Mesenchymal stem cell (in vitro differentiated cells and primary cell): ENCODE data around the gene RPA1.
A peak's percentile ranks its signal among the peaks of the same experiment; 100 is the strongest.

Source experiments
- DNase-seq: peaks from one replicate; pipeline ENCODE4 v3.0.0-alpha.2; 2013
- H2AFZ ChIP-seq: one replicate; pipeline ENCODE4 v1.6.1; 2013; ENCODE audit warnings: low read depth, mild to moderate bottlenecking, control low read depth, inconsistent platforms, low read length, moderate library complexity
- H2AK5ac ChIP-seq: 2 replicates; pipeline ENCODE4 v1.6.1; 2013; ENCODE audit warnings: low read length, moderate library complexity, mild to moderate bottlenecking, inconsistent platforms; ENCODE audit not compliant: severe bottlenecking
- H2BK120ac ChIP-seq: one replicate; pipeline ENCODE4 v1.6.1; 2013; ENCODE audit warnings: low read depth, mild to moderate bottlenecking, inconsistent platforms, low read length, moderate library complexity
- H2BK12ac ChIP-seq, 2 experiments: one replicate each; pipeline ENCODE4 v1.6.1; 2013; ENCODE audit warnings: inconsistent platforms in 2 of 2, low read length in 2 of 2, mild to moderate bottlenecking in 2 of 2, moderate library complexity in 2 of 2, control low read depth in 1 of 2
- H2BK15ac ChIP-seq: one replicate; pipeline ENCODE4 v1.6.1; 2013; ENCODE audit warnings: mild to moderate bottlenecking, low read depth, inconsistent platforms; ENCODE audit not compliant: poor library complexity, severe bottlenecking
- H2BK5ac ChIP-seq: 2 replicates; pipeline ENCODE4 v1.6.1; 2013; ENCODE audit warnings: low read depth, mild to moderate bottlenecking, low read length, control low read depth, inconsistent platforms; ENCODE audit not compliant: poor library complexity, severe bottlenecking
- H3K14ac ChIP-seq, 2 experiments: one replicate each; pipeline ENCODE4 v1.6.1; 2013; ENCODE audit warnings: inconsistent platforms in 2 of 2, low read length in 2 of 2, control low read depth in 1 of 2, mild to moderate bottlenecking in 1 of 2, moderate library complexity in 1 of 2
- H3K18ac ChIP-seq, 2 experiments: one replicate each; pipeline ENCODE4 v1.6.1; 2013; ENCODE audit warnings: inconsistent platforms in 2 of 2, low read length in 2 of 2, control low read depth in 1 of 2, low read depth in 1 of 2, mild to moderate bottlenecking in 1 of 2
- H3K23ac ChIP-seq, 2 experiments: one replicate each; pipeline ENCODE4 v1.6.1; 2013; ENCODE audit warnings: inconsistent platforms in 2 of 2, low read length in 2 of 2, mild to moderate bottlenecking in 2 of 2, moderate library complexity in 2 of 2, control low read depth in 1 of 2
- H3K27ac ChIP-seq: 2 replicates; pipeline ENCODE4 v1.5.1; 2013; ENCODE audit warnings: mild to moderate bottlenecking, moderate library complexity, low read length, control low read depth, inconsistent platforms; ENCODE audit not compliant: poor library complexity, severe bottlenecking
- H3K27me3 ChIP-seq, 2 experiments: 2 replicates each; pipeline versions ENCODE4 v1.6.1 to v1.7.0; 2013; ENCODE audit warnings: low read length in 2 of 2, mild to moderate bottlenecking in 2 of 2, moderate library complexity in 2 of 2, control low read depth in 1 of 2, inconsistent platforms in 1 of 2; ENCODE audit not compliant: control insufficient read depth in 1 of 2, insufficient read depth in 1 of 2
- H3K36me3 ChIP-seq, 2 experiments: 2 replicates each; pipeline versions ENCODE4 v1.6.1 to v1.7.0; 2013; ENCODE audit warnings: low read length in 2 of 2, control low read depth in 1 of 2, inconsistent platforms in 1 of 2, low read depth in 1 of 2, mild to moderate bottlenecking in 1 of 2; ENCODE audit not compliant: insufficient read depth in 2 of 2, control insufficient read depth in 1 of 2
- H3K4ac ChIP-seq, 2 experiments: one replicate each; pipeline ENCODE4 v1.6.1; 2013; ENCODE audit warnings: inconsistent platforms in 2 of 2, low read length in 2 of 2, mild to moderate bottlenecking in 2 of 2, moderate library complexity in 2 of 2, control low read depth in 1 of 2, low read depth in 1 of 2
- H3K4me1 ChIP-seq: 2 replicates; pipeline ENCODE4 v1.6.1; 2013; ENCODE audit warnings: low read depth, low read length, control low read depth; ENCODE audit not compliant: control insufficient read depth, insufficient read depth
- H3K4me2 ChIP-seq: 2 replicates; pipeline ENCODE4 v1.6.1; 2013; ENCODE audit warnings: low read length, mild to moderate bottlenecking, inconsistent platforms; ENCODE audit not compliant: poor library complexity, severe bottlenecking
- H3K4me3 ChIP-seq, 2 experiments: 2 replicates each; pipeline versions ENCODE4 v1.5.1 to v1.7.0; 2013; ENCODE audit warnings: low read length in 2 of 2, mild to moderate bottlenecking in 2 of 2, control low read depth in 1 of 2, low read depth in 1 of 2; ENCODE audit not compliant: insufficient read depth in 1 of 2
- H3K79me1 ChIP-seq: replicated peaks from 2 replicates; pipeline ENCODE4 v1.6.1; 2013; ENCODE audit warnings: mild to moderate bottlenecking, control low read depth, low read length, inconsistent platforms; ENCODE audit not compliant: poor library complexity, severe bottlenecking
- H3K9ac ChIP-seq: 2 replicates; pipeline ENCODE4 v1.7.0; 2013; ENCODE audit warnings: mild to moderate bottlenecking, low read length, moderate library complexity
- H3K9me3 ChIP-seq: 2 replicates; pipeline ENCODE4 v1.7.0; 2013; ENCODE audit warnings: mild to moderate bottlenecking, low read length; ENCODE audit not compliant: control insufficient read depth
- H4K8ac ChIP-seq: one replicate; pipeline ENCODE4 v1.6.1; 2013; ENCODE audit warnings: inconsistent platforms, mild to moderate bottlenecking, low read length, moderate library complexity
- H4K91ac ChIP-seq: one replicate; pipeline ENCODE4 v1.6.1; 2013; ENCODE audit warnings: mild to moderate bottlenecking, low read length, inconsistent platforms
- WGBS: methylation state at CpG from one replicate; pipeline ENCODE4 v1.1.7; 2013; ENCODE audit warnings: mixed read lengths; 5-methylcytosine and 5-hydroxymethylcytosine counted together

Gene RPA1

DNA sequence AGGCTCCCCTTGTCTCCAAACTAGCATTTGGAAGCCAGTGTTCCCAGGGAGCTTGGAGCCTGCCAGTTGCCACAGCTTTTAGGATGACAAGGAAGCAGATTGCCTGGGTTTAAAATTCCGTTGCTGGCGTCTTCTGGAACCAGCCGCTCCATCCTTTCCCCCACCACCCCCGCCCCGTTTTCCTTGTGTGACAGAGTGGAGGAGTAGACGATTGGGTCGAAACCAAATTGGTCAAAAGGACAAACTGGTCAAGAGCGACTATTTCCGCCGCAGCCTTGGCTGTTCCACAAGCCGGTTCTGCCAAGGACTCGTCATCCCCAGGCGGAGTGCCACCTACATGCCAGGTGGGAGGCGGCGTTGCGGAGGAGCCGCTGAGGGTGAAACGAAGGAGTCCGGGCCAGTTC lies 91.1 kb downstream of the RPA1 start:
- no peak overlapping the region for H2AK5ac ChIP-seq
- H2BK15ac ChIP-seq: no peak overlapping the region
- no peak overlapping the region for H2BK5ac ChIP-seq
- no peak overlapping the region for H2BK120ac ChIP-seq
- H3K36me3 ChIP-seq: no peaks in the 10 kb centered on the region
- no peaks in the 10 kb centered on the region for H3K9me3 ChIP-seq
- DNase-seq: no peak
- no peak overlapping the region for H3K23ac ChIP-seq
- 92% methylated on average over 16 of the region's 19 CpGs for WGBS
- no peak overlapping the region for H3K4me3 ChIP-seq
- H3K4ac ChIP-seq: no peak overlapping the region
- H3K79me1 ChIP-seq: no peaks in the 10 kb centered on the region
- H2AFZ ChIP-seq: no peak overlapping the region
- H3K18ac ChIP-seq: no peak overlapping the region
- H3K27me3 ChIP-seq: peaks cover 20 to 23% of the 10 kb centered on the region in 2 experiments
- H3K14ac ChIP-seq: no peak overlapping the region
- H4K91ac ChIP-seq: no peak overlapping the region
- no peak overlapping the region for H3K4me2 ChIP-seq
- no peak overlapping the region for H4K8ac ChIP-seq
- no peak overlapping the region for H3K27ac ChIP-seq
- no peak overlapping the region for H3K9ac ChIP-seq
- H3K4me1 ChIP-seq: peaks cover 2% of the 10 kb centered on the region
- H2BK12ac ChIP-seq: no peak overlapping the region

DNA sequence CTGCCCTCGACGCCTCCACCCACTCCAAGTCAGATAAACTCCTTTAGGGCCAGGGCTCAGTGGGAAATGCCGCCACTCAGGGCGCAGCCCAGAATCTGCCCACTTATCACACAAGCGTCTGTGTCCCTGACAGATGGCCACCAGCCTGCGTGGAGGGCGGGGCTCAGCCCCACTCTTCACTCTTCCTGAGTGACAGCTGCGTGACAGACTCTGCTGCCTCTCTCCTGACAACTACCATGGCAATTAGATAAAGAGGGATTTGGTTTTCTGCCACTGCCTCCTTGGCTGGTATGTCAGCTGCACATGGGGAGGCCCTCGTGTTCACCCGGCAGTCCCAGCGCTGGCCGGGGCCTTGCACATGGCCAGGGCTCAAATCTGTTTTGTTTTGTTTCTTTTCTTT lies 99.2 kb downstream of the RPA1 start:
- Histone ChIP-seq H2BK12ac (no peak overlapping the region), H3K9ac (no peak overlapping the region), H3K14ac (peak overlapping the region in 1 of 2 experiments; percentile 20), H2AK5ac (no peak overlapping the region), H3K4me1 (peaks cover 10% of the 10 kb centered on the region), H3K9me3 (no peaks in the 10 kb centered on the region), H4K8ac (peak overlapping the region; percentile 28), H3K23ac (no peak overlapping the region), H3K79me1 (no peaks in the 10 kb centered on the region), H3K4ac (no peak overlapping the region), H3K36me3 (no peaks in the 10 kb centered on the region), H3K18ac (no peak overlapping the region), H3K4me3 (no peak overlapping the region), H3K27ac (no peak overlapping the region), H2BK15ac (no peak overlapping the region), H2AFZ (no peak overlapping the region), H3K4me2 (no peak overlapping the region), H4K91ac (peak overlapping the region; percentile 27), H2BK120ac (no peak overlapping the region), H3K27me3 (peaks cover 40 to 56% of the 10 kb centered on the region in 2 experiments), H2BK5ac (no peak overlapping the region)
- no peak for DNase-seq
- WGBS: 85% methylated on average over 12 of the region's 12 CpGs

DNA sequence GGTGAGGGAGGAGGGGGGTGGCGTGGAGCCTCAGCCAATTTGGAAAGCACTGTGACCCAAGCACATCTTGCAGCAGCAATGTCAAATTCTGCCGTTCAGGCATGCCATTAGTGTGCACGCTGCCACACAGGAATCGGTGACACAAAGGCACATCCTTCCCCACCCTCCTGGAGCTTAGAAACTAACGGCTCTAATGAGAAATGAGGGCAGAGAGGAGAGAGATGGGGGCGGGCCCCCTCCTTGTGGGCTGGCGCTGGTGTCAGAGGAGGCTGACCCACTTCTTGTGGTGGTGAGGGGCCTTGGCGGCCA lies 100.5 kb downstream of the RPA1 start:
- no peak overlapping the region for H3K27ac ChIP-seq
- H3K4me1 ChIP-seq: peaks cover 12% of the 10 kb centered on the region
- H3K79me1 ChIP-seq: no peaks in the 10 kb centered on the region
- H3K9ac ChIP-seq: no peak overlapping the region
- H3K23ac ChIP-seq: no peak overlapping the region
- H3K36me3 ChIP-seq: no peaks in the 10 kb centered on the region
- H3K9me3 ChIP-seq: no peaks in the 10 kb centered on the region
- H3K4ac ChIP-seq: no peak overlapping the region
- no peak overlapping the region for H4K91ac ChIP-seq
- no peak overlapping the region for H2BK5ac ChIP-seq
- H3K14ac ChIP-seq: no peak overlapping the region
- no peak overlapping the region for H2AK5ac ChIP-seq
- H2BK12ac ChIP-seq: no peak overlapping the region
- no peak overlapping the region for H4K8ac ChIP-seq
- H2BK120ac ChIP-seq: no peak overlapping the region
- no peak overlapping the region for H3K18ac ChIP-seq
- H3K4me3 ChIP-seq: no peak overlapping the region
- no peak overlapping the region for H2AFZ ChIP-seq
- no peak overlapping the region for H2BK15ac ChIP-seq
- H3K27me3 ChIP-seq: peaks cover 53 to 64% of the 10 kb centered on the region in 2 experiments
- DNase-seq: no peak
- WGBS: 90% methylated on average over 7 of the region's 8 CpGs
- no peak overlapping the region for H3K4me2 ChIP-seq

DNA sequence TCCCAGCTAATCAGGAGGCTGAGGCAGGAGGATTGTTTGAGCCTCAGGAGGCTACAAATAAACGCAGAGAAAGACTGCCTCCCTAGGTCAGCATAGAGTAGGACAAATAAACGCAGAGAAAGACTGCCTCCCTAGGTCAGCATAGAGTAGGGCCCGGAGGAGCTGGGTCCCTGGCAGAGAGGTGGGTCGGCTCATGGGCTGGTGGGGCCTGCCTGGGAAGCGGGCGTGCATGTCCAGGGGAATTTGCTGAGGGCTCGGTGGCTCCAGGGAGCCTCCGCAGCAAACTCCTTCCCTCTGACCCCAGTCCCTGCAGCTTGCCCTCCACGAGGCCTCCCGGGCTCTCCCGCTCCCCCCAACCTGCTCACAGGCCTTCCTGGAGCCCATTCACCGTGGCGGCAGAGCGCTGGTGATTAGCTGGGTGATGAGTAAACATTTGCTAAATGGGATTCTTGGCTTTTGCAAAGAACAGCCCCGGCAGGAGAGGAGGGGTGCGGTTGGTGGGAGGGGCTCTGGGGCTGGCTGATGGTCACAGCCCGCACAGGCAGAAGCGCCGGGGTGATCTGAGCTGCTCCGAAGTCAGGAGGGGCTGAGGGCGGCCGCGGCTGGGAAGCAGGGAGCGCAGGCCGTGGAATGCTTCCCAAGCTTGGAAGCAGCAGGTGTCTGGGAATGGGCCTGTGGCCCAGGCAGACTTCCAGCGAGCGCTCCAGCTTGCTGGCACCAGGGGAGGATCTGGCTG lies 102.2 kb downstream of the RPA1 start:
- peak overlapping the region; percentile 47 for H2AFZ ChIP-seq
- H3K27me3 ChIP-seq: peaks cover 57 to 65% of the 10 kb centered on the region in 2 experiments
- no peak overlapping the region for H2BK15ac ChIP-seq
- H3K79me1 ChIP-seq: no peaks in the 10 kb centered on the region
- H3K4me2 ChIP-seq: no peak overlapping the region
- 31% methylated on average over 21 of the region's 27 CpGs for WGBS
- H3K4me1 ChIP-seq: peaks cover 12% of the 10 kb centered on the region
- DNase-seq: no peak
- peak overlapping the region in 1 of 2 experiments; percentile 57 for H3K14ac ChIP-seq
- no peak overlapping the region for H3K27ac ChIP-seq
- H3K9me3 ChIP-seq: no peaks in the 10 kb centered on the region
- H2BK5ac ChIP-seq: no peak overlapping the region
- H3K18ac ChIP-seq: no peak overlapping the region
- no peak overlapping the region for H3K4ac ChIP-seq
- no peak overlapping the region for H2AK5ac ChIP-seq
- H2BK12ac ChIP-seq: no peak overlapping the region
- no peak overlapping the region for H2BK120ac ChIP-seq
- H3K23ac ChIP-seq: no peak overlapping the region
- H3K4me3 ChIP-seq: peak overlapping the region in 1 of 2 experiments; percentile 27
- no peak overlapping the region for H4K8ac ChIP-seq
- peaks cover 0 to 3% of the 10 kb centered on the region in 2 experiments for H3K36me3 ChIP-seq
- no peak overlapping the region for H3K9ac ChIP-seq
- no peak overlapping the region for H4K91ac ChIP-seq
